ENCODE data around the gene PHACTR1.

Gene PHACTR1

DNA sequence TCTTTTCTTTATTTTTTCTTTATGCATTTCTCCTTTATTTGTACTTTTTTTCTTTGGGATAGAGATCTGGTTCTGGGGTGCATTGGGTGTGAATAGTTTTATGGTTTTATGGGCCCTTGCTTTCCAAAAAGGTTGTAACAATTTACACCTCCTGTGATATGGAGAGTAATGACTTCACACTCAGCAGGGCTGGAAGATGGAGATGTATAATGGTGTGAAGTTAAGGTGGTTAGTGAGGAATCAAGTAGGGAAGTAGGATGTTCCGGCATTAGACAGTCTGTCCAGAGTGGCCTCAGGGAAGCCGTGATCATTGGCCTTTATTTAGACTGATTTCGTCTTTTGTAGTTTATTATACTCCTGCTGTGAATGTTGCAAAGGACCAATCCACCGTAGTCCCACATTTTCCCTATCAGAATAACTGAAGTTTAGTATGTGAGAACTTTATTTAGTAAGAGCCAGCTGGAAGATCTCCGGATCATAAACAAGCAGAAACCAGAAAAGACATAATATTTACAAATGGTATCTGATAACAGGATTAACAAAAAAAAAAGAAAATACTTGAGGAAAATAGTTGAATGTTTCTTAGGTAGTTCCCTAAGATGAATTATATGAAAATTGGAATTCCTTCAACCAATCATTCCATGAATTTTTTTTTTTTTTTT, 356.2 kb downstream of the PHACTR1 start:
- no peak for DNase-seq (ENCODE audit: low spot score)

GRCh38 chr6:13074415-13075140, 358.0 kb downstream of the PHACTR1 start:
- no peak for DNase-seq (ENCODE audit: low spot score)

- DNase-seq (ENCODE audit: low spot score) = no peak
These were observed 358.7 kb downstream of the PHACTR1 start for GRCh38 chr6:13075141-13075845.

GRCh38 chr6:13076575-13076974, 360.0 kb downstream of the PHACTR1 start:
- DNase-seq (ENCODE audit: low spot score) = no peak

- no peak for DNase-seq (ENCODE audit: low spot score)
These were observed 360.6 kb downstream of the PHACTR1 start for GRCh38 chr6:13077117-13077516.

DNA sequence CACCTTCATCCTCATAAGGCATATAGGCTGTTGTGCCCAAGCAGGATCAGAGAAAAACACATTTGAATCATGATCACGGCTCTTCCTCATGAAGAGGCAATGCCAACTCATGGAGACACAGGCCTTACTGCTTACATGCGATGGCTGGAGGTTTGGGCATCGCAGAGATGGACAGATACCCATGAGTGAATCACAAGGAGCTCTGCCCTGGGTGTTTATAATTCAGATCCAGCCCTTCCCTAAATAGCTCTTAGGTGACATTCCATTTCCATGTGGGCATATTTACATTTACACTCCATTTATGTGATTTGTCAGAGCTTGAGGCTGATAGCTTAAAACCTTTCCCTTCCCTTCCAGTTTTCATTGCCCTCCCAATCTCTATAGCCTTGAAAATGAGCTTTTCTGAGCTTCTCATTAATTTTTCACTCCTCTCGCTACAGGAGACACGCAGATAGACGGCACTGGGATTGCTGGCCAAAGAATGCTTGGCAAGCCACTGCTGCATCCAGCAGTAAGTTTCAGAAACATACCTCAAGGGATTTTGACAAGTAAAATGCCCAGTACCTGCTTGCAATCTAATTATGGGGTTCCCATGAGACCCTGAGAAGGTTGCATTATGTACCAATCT, 362.6 kb downstream of the PHACTR1 start:
- no peak for DNase-seq (ENCODE audit: low spot score)

DNA sequence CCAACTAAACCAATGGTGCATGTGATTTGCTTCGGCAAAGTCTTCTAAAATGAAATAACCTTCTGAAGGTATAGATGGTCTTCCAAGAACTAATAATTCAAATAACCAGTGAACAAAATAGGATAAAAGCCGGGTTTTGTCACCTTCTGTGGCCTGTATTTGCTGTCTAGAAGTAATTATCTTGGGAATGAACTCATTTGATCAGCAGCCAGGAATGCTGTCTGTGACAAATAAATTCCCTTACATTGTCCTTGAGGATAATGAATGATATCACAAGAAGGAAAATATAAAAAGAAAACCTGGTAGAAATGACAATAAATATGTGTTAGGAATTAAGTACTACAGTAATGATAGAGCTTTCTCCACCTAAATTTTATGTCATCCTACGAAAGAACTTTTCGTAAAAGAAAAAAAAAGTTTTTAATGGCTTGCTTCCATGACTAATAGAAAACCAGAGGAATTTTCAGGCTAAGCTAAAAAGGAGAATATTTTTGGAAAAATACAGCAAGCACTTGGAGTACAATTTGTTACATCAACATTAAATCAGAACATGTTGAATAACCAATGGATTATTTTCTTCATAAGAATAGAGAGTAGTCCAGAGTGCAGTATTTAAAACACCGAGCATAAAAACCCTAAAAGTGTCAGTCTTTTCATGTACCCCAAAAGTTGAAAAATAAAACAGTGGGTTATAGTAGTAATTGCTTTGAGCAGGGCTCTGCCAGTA, 364.1 kb downstream of the PHACTR1 start:
- no peak for DNase-seq (ENCODE audit: low spot score)

GRCh38 chr6:13081189-13081563, 364.6 kb downstream of the PHACTR1 start:
- DNase-seq (ENCODE audit: low spot score) = no peak

GRCh38 chr6:13089296-13089994, 372.9 kb downstream of the PHACTR1 start:
- DNase-seq (ENCODE audit: low spot score) = no peak

GRCh38 chr6:13091192-13091591, 374.6 kb downstream of the PHACTR1 start:
- no peak for DNase-seq (ENCODE audit: low spot score)

DNA sequence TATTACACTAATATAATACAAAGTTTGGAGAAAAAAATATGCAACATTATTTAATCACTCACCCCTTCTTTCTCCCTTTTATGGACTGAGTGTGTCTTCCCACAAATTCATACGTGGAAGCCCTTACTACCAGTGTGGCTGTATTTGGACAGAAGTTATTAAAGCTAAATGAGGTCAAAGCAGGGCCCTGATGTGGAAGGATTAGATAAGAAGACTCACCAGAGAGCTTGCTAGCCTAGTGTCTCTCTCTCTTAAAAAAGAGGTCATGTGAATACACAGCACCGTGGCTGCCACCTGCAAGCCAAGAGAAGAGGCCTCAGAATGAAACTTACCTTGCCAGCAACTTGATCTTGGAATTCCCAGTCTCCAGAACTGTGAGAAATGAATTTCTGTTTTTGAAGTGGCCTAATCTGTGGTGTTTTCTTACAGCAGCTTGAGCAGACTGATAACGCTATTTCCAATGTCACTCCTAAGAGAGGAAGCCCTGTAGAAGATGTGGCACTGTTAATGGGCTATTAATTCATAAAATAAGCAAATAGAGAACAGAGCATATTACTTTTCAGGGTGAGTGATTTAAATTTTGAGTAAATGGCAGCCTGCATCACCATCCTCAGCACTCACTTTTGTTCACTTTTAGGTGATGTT, 378.3 kb downstream of the PHACTR1 start:
- no peak for DNase-seq (ENCODE audit: low spot score)

GRCh38 chr6:13096084-13096483, 379.5 kb downstream of the PHACTR1 start:
- no peak for DNase-seq (ENCODE audit: low spot score)

GRCh38 chr6:13097454-13097853, 380.9 kb downstream of the PHACTR1 start:
- no peak for DNase-seq (ENCODE audit: low spot score)

GRCh38 chr6:13098006-13098405, 381.4 kb downstream of the PHACTR1 start:
- no peak for DNase-seq (ENCODE audit: low spot score)

- no peak for DNase-seq (ENCODE audit: low spot score)
These were observed 382.4 kb downstream of the PHACTR1 start for GRCh38 chr6:13098793-13099570.

GRCh38 chr6:13099771-13100170, 383.2 kb downstream of the PHACTR1 start:
- no peak for DNase-seq (ENCODE audit: low spot score)

DNA sequence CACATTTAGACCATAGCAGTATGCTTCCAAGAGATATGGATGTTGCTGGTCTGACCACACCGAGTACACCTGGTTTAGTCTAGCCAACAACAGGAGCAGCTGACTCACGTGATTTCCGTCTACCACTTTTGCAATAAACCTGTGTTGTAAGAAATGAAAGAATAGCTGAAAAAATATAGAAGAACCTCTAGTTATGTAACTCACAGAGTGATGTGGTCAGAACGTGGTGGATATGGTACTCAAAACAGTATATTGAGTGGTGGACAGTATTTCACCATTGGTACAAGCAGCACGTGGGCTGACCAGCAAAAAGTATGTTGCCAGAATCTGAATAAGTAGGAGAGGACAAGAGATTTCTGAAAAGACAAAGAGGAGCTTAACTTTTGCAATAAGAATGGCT, 384.8 kb downstream of the PHACTR1 start:
- no peak for DNase-seq (ENCODE audit: low spot score)

GRCh38 chr6:13101985-13102384, 385.4 kb downstream of the PHACTR1 start:
- no peak for DNase-seq (ENCODE audit: low spot score)

- DNase-seq (ENCODE audit: low spot score) = no peak
These were observed 386.6 kb downstream of the PHACTR1 start for GRCh38 chr6:13103169-13103568.

- no peak for DNase-seq (ENCODE audit: low spot score)
These were observed 388.6 kb downstream of the PHACTR1 start for GRCh38 chr6:13105139-13105538.
